A549 (cell line): ENCODE measurements around the gene MMP15.

ENCODE experiments used
- EP300 ChIP-seq, 2 experiments: fragments of >200 bp; sonication (Bioruptor Twin); formaldehyde crosslinking; IDR thresholded peaks; 2 replicates in 1 of 2; 3 replicates in 1 of 2; pipeline ENCODE4 v1.6.1; 2016 to 2017
- PHF8 ChIP-seq: fragments of 200-600 bp; sonication (generic); IDR thresholded peaks from 2 replicates; pipeline ENCODE4 v1.6.1; 2016; ENCODE audit warnings: low read depth, mild to moderate bottlenecking, antibody characterized with exemption, moderate library complexity, borderline replicate concordance
- REST ChIP-seq: fragments of 200-600 bp; sonication (generic); IDR thresholded peaks from 2 replicates; pipeline ENCODE4 v1.6.1; 2016; ENCODE audit warnings: antibody characterized with exemption, mild to moderate bottlenecking, moderate library complexity
- TF ChIP-seq, protein P1 (sequence below): fragments of >200 bp; sonication (Bioruptor Twin); formaldehyde crosslinking; IDR thresholded peaks from 3 replicates; pipeline ENCODE4 v1.5.1; 2016

DNA sequence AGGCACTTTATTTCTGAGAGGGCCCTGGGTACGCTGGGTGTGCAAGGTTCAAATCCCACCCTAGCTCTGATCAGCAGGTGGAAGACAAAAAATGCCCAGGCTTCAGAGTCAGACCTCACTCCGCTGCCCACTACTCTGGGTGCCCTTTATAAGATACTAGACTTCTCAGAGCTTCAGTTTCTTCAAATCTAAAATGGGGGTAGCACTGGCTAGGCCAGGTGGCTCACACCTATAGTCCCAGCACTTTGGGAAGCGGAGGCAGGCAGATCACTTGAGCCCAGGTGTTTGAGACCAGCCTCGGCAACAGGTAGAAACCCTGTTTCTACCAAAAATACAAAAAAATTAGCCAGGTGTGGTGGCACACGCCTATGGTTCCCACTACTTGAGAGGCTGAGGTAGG lies 22.6 kb upstream of the MMP15 start:
- TF ChIP-seq, protein P1, sequence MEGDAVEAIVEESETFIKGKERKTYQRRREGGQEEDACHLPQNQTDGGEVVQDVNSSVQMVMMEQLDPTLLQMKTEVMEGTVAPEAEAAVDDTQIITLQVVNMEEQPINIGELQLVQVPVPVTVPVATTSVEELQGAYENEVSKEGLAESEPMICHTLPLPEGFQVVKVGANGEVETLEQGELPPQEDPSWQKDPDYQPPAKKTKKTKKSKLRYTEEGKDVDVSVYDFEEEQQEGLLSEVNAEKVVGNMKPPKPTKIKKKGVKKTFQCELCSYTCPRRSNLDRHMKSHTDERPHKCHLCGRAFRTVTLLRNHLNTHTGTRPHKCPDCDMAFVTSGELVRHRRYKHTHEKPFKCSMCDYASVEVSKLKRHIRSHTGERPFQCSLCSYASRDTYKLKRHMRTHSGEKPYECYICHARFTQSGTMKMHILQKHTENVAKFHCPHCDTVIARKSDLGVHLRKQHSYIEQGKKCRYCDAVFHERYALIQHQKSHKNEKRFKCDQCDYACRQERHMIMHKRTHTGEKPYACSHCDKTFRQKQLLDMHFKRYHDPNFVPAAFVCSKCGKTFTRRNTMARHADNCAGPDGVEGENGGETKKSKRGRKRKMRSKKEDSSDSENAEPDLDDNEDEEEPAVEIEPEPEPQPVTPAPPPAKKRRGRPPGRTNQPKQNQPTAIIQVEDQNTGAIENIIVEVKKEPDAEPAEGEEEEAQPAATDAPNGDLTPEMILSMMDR = no peak
- no peak for TF ChIP-seq EP300 (IDR thresholded peaks at IDR 0.05)
- TF ChIP-seq REST = no peak
- no peak for TF ChIP-seq PHF8
